Gastrocnemius medialis (tissue), 4 donors: ENCODE results near the gene RFX5.

Experiments
- CTCF ChIP-seq, 5 experiments: fragments of 450-650 bp in 3 of 5; fragments of 200-600 bp in 2 of 5; sonication (generic) in 2 of 5; IDR thresholded peaks in 4 of 5; conservative IDR thresholded peaks in 1 of 5; 1 replicate in 4 of 5; 2 replicates in 1 of 5; pipeline ENCODE4 v1.5.1; 2016 to 2019; ENCODE audit warnings: antibody characterized with exemption in 5 of 5, mild to moderate bottlenecking in 3 of 5, moderate library complexity in 3 of 5
- POLR2A ChIP-seq, 2 donors: fragments of 450-650 bp; IDR thresholded peaks; one replicate each; pipeline ENCODE4 v1.6.1; 2017; ENCODE audit warnings: antibody characterized with exemption in 2 of 2, mild to moderate bottlenecking in 2 of 2, moderate library complexity in 2 of 2

DNA sequence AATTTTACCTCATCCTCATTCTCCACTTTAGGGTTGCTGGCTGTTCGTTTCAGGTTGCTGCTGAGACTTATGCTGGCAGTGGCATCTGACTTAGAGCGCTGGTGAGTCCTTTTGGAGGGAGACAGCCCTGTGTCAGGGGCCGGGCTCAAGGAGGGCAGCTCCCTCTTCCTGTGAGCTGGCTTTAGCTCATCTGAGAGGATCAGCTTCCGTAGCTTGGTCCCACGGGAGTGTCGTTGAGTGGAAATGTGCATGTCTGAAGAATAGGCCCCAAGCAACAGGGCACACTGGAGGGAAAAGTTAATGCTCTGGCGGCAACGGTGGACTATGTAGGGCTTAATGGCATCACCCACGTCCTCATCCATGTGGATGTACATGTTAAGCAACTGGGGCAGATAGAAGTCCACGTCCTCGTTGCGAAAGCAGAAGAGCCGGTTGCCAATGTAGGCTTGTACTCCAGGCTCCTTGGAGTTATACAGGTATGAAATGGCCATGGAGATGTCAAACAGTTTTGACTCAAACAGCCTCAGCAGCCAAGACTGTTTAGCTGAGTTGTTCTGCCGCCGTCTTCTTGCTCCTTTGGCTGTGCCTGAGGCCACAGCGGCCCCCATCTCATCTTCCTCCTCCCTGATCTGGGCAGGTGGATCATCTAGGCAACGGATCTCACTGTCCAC lies 31.4 kb downstream of the RFX5 start:
- TF ChIP-seq CTCF (IDR thresholded peaks at IDR 0.05 in 4 of 5, conservative IDR thresholded peaks at IDR 0.05 in 1 of 5) (no peak), POLR2A (IDR thresholded peaks at IDR 0.05) (no peak)
